CD4-positive, alpha-beta T cell treated with Interleukin-4 for 1 hour (primary cell): ENCODE results near the gene CBX8.
"Not testable (repeated sequence)": the region's sequence is repeated elsewhere in the genome, so short reads cannot be mapped to it uniquely, and the experiment has no call there.

Source experiments
- DNase-seq, 2 donors: peaks; one replicate each; pipeline ENCODE4 v3.0.0-alpha.2; 2020 to 2022

CBX8 gene

GRCh38 chr17:79777120-79777893 is 19.6 kb downstream of the CBX8 start:
- DNase-seq: peak in 1 of 2 donors; percentile 30

- DNase-seq: no peak
These were observed 20.3 kb downstream of the CBX8 start for GRCh38 chr17:79776376-79777119.

GRCh38 chr17:79775632-79776031 is 21.2 kb downstream of the CBX8 start:
- no peak for DNase-seq

- no peak for DNase-seq
These were observed 22.3 kb downstream of the CBX8 start for GRCh38 chr17:79774561-79774975.

GRCh38 chr17:79772726-79773125 is 24.2 kb downstream of the CBX8 start:
- not testable (repeated sequence) for DNase-seq

- no peak for DNase-seq
These were observed 25.6 kb downstream of the CBX8 start for GRCh38 chr17:79771276-79771675.

GRCh38 chr17:79769570-79770506 is 27.0 kb downstream of the CBX8 start:
- no peak for DNase-seq

GRCh38 chr17:79765708-79766107 is 31.2 kb downstream of the CBX8 start:
- no peak for DNase-seq

GRCh38 chr17:79761894-79762589 is 34.8 kb downstream of the CBX8 start:
- no peak for DNase-seq

GRCh38 chr17:79760197-79760906 is 36.5 kb downstream of the CBX8 start:
- DNase-seq: no peak

- no peak for DNase-seq
These were observed 38.6 kb downstream of the CBX8 start for GRCh38 chr17:79758271-79758670.

GRCh38 chr17:79757140-79757745 is 39.6 kb downstream of the CBX8 start:
- DNase-seq: no peak

GRCh38 chr17:79755591-79755990 is 41.3 kb downstream of the CBX8 start:
- DNase-seq: no peak

GRCh38 chr17:79754903-79755302 is 42.0 kb downstream of the CBX8 start:
- not testable (repeated sequence) for DNase-seq

GRCh38 chr17:79754370-79754769 is 42.5 kb downstream of the CBX8 start:
- no peak for DNase-seq

- no peak for DNase-seq
These were observed 44.7 kb downstream of the CBX8 start for GRCh38 chr17:79752175-79752574.

- DNase-seq: no peak
These were observed 46.0 kb downstream of the CBX8 start for GRCh38 chr17:79750650-79751545.

GRCh38 chr17:79749958-79750357 is 46.9 kb downstream of the CBX8 start:
- DNase-seq: no peak

- no peak for DNase-seq
These were observed 47.6 kb downstream of the CBX8 start for GRCh38 chr17:79749156-79749815.
